ENCODE data around the gene RNGTT.

Gene RNGTT

DNA sequence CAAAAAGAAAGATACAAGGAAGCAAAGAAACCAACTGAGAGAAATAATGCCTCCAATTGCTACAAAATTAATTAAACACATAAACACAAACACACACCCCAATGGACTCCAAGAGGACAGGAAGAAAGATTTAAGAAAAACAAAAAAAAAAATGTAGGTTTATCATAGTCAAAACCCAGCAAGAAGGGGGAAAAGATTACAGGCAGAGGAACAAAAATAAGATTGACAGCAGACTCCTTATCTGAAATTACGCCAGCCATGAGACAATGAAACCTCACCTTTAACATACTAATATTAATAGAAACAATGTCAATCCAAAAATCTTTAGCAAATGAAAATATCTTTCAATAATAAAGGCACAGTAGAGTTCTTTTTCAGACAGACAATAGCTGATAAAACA lies 155.8 kb downstream of the RNGTT start:
- no peak for TF ChIP-seq POLR2AphosphoS5 (IDR thresholded peaks at IDR 0.05; ENCODE audit: low read depth, low read length)
- no peak for TF ChIP-seq SIN3A (IDR thresholded peaks at IDR 0.05; ENCODE audit: borderline replicate concordance, insufficient read depth, low read length)
- no peak for TF ChIP-seq TAF1 (IDR thresholded peaks at IDR 0.05; ENCODE audit: borderline replicate concordance, insufficient read depth, low read length)
- no peak for TF ChIP-seq FOXP2 (optimal IDR thresholded peaks at IDR 0.05; ENCODE audit: borderline replicate concordance, extremely low read depth, extremely low read length, insufficient read depth)
- no peak for TF ChIP-seq REST (IDR thresholded peaks at IDR 0.05; ENCODE audit: insufficient read depth in 1 of 2, low read depth in 2 of 2, low read length in 2 of 2)

DNA sequence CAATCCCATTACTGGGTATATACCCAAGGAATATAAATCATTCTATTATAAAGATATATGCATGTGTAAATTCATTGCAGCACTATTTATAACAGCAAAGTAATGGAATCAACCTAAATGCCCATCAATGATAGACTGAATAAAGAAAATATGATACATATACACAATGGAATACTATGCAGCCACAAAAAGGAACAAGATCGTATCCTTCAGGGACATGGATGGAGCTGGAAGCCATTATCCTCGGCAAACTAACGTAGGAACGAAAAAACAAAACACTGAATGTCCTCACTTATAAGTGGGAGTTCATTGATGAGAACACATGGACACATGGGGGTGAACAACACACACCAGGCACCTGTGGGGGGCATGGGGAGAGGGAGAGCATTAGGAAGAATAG lies 156.7 kb downstream of the RNGTT start:
- no peak for TF ChIP-seq FOXP2 (optimal IDR thresholded peaks at IDR 0.05; ENCODE audit: borderline replicate concordance, extremely low read depth, extremely low read length, insufficient read depth)
- TF ChIP-seq POLR2AphosphoS5 (IDR thresholded peaks at IDR 0.05; ENCODE audit: low read depth, low read length), result no peak
- no peak for TF ChIP-seq REST (IDR thresholded peaks at IDR 0.05; ENCODE audit: insufficient read depth in 1 of 2, low read depth in 2 of 2, low read length in 2 of 2)
- no peak for TF ChIP-seq TAF1 (IDR thresholded peaks at IDR 0.05; ENCODE audit: borderline replicate concordance, insufficient read depth, low read length)
- TF ChIP-seq SIN3A (IDR thresholded peaks at IDR 0.05; ENCODE audit: borderline replicate concordance, insufficient read depth, low read length), result no peak

DNA sequence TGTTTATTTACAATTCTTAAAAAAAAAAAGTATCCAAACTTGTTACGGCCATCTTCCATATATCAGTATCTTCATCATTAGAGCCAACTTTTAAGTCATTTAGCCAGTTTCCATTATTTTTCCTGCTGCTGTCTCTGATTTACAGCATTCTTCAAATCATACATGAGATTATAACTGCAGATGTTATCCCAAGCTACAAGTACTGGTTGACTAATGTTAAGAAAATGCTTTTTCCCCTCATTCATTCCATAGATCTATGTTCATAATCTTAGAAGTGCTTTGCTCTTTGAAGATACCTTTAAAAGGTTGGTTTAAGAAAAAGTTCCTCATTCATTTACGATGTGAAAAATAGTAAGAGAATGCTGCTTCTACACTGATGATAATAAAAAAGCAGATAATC lies 158.7 kb downstream of the RNGTT start:
- TF ChIP-seq FOXP2 (optimal IDR thresholded peaks at IDR 0.05; ENCODE audit: borderline replicate concordance, extremely low read depth, extremely low read length, insufficient read depth), result no peak
- no peak for TF ChIP-seq REST (IDR thresholded peaks at IDR 0.05; ENCODE audit: insufficient read depth in 1 of 2, low read depth in 2 of 2, low read length in 2 of 2)

- TF ChIP-seq FOXP2 (optimal IDR thresholded peaks at IDR 0.05; ENCODE audit: borderline replicate concordance, extremely low read depth, extremely low read length, insufficient read depth) (no peak), TAF1 (IDR thresholded peaks at IDR 0.05; ENCODE audit: borderline replicate concordance, insufficient read depth, low read length) (no peak), SIN3A (IDR thresholded peaks at IDR 0.05; ENCODE audit: borderline replicate concordance, insufficient read depth, low read length) (no peak), REST (IDR thresholded peaks at IDR 0.05; ENCODE audit: insufficient read depth in 1 of 2, low read depth in 2 of 2, low read length in 2 of 2) (no peak), POLR2AphosphoS5 (IDR thresholded peaks at IDR 0.05; ENCODE audit: low read depth, low read length) (no peak)
Observed at GRCh38 chr6:88785478-88785877, 177.9 kb downstream of the RNGTT start.

DNA sequence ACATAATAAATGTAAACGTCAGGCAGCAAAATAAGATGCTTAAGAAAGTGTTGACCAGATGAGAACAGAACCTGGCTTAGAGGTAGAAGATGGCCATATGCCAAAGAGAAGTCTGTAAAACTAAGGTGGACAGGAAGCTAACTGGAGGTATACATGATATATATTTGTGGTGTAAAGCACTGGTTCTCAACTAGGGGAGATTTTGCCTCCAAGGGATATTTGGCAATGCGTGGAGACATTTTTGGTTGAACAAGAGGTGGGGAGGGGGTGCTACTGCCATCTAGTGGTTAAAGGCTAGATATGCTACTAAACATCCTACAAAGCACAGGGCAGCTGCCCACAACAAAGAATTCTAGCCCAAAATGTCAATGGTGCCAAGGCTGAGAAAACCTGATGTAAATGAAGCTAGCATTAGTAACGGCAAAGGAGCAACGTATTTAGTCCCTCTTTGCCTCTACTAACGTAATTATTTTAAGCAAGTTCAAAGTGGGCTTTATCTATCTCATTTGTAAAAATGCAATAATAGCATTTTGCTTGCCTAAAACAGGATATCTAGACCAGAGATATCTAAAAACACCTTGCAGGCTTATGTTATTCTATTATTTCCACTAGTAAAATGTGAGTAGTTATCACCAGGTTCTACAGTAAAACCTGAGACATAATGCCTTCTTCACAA lies 182.6 kb downstream of the RNGTT start:
- TF ChIP-seq TAF1 (IDR thresholded peaks at IDR 0.05; ENCODE audit: borderline replicate concordance, insufficient read depth, low read length) (no peak), SIN3A (IDR thresholded peaks at IDR 0.05; ENCODE audit: borderline replicate concordance, insufficient read depth, low read length) (no peak), REST (IDR thresholded peaks at IDR 0.05; ENCODE audit: insufficient read depth in 1 of 2, low read depth in 2 of 2, low read length in 2 of 2) (no peak), POLR2AphosphoS5 (IDR thresholded peaks at IDR 0.05; ENCODE audit: low read depth, low read length) (no peak), FOXP2 (optimal IDR thresholded peaks at IDR 0.05; ENCODE audit: borderline replicate concordance, extremely low read depth, extremely low read length, insufficient read depth) (no peak)
